Measurements from ENCODE around the gene ZNF93. TPM values are rescaled to one million over a fixed set of nuclear protein-coding genes. Genes with fewer than 3 reads are reported as not detected.

The ZNF93 gene
- total and polyA plus RNA-seq, 2 of the 8 experiments (the other 6 are each of a cell fraction or from before 2014, with no cell fraction given): 40.8 to 61.8 TPM

DNA sequence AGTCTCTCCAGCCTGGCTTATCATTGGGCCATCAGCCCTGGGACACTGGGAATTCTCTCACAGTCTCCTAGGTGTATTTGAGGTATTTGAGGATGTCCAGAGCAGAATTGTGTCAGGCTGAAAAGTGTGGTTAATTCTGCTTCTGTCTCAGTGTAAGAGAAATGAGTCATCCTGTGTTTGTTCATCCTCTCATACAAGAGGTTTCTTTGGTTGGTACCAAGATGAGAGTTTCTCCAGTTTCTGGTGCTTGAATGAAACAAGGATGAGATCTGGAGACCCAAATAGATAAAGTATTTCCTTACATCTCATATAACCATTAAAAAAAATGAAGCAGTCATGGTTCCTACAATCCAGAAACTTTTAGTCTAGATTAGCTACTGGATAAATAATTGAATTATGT is 27.4 kb upstream of the ZNF93 start (continued):
- TF ChIP-seq, protein P1, sequence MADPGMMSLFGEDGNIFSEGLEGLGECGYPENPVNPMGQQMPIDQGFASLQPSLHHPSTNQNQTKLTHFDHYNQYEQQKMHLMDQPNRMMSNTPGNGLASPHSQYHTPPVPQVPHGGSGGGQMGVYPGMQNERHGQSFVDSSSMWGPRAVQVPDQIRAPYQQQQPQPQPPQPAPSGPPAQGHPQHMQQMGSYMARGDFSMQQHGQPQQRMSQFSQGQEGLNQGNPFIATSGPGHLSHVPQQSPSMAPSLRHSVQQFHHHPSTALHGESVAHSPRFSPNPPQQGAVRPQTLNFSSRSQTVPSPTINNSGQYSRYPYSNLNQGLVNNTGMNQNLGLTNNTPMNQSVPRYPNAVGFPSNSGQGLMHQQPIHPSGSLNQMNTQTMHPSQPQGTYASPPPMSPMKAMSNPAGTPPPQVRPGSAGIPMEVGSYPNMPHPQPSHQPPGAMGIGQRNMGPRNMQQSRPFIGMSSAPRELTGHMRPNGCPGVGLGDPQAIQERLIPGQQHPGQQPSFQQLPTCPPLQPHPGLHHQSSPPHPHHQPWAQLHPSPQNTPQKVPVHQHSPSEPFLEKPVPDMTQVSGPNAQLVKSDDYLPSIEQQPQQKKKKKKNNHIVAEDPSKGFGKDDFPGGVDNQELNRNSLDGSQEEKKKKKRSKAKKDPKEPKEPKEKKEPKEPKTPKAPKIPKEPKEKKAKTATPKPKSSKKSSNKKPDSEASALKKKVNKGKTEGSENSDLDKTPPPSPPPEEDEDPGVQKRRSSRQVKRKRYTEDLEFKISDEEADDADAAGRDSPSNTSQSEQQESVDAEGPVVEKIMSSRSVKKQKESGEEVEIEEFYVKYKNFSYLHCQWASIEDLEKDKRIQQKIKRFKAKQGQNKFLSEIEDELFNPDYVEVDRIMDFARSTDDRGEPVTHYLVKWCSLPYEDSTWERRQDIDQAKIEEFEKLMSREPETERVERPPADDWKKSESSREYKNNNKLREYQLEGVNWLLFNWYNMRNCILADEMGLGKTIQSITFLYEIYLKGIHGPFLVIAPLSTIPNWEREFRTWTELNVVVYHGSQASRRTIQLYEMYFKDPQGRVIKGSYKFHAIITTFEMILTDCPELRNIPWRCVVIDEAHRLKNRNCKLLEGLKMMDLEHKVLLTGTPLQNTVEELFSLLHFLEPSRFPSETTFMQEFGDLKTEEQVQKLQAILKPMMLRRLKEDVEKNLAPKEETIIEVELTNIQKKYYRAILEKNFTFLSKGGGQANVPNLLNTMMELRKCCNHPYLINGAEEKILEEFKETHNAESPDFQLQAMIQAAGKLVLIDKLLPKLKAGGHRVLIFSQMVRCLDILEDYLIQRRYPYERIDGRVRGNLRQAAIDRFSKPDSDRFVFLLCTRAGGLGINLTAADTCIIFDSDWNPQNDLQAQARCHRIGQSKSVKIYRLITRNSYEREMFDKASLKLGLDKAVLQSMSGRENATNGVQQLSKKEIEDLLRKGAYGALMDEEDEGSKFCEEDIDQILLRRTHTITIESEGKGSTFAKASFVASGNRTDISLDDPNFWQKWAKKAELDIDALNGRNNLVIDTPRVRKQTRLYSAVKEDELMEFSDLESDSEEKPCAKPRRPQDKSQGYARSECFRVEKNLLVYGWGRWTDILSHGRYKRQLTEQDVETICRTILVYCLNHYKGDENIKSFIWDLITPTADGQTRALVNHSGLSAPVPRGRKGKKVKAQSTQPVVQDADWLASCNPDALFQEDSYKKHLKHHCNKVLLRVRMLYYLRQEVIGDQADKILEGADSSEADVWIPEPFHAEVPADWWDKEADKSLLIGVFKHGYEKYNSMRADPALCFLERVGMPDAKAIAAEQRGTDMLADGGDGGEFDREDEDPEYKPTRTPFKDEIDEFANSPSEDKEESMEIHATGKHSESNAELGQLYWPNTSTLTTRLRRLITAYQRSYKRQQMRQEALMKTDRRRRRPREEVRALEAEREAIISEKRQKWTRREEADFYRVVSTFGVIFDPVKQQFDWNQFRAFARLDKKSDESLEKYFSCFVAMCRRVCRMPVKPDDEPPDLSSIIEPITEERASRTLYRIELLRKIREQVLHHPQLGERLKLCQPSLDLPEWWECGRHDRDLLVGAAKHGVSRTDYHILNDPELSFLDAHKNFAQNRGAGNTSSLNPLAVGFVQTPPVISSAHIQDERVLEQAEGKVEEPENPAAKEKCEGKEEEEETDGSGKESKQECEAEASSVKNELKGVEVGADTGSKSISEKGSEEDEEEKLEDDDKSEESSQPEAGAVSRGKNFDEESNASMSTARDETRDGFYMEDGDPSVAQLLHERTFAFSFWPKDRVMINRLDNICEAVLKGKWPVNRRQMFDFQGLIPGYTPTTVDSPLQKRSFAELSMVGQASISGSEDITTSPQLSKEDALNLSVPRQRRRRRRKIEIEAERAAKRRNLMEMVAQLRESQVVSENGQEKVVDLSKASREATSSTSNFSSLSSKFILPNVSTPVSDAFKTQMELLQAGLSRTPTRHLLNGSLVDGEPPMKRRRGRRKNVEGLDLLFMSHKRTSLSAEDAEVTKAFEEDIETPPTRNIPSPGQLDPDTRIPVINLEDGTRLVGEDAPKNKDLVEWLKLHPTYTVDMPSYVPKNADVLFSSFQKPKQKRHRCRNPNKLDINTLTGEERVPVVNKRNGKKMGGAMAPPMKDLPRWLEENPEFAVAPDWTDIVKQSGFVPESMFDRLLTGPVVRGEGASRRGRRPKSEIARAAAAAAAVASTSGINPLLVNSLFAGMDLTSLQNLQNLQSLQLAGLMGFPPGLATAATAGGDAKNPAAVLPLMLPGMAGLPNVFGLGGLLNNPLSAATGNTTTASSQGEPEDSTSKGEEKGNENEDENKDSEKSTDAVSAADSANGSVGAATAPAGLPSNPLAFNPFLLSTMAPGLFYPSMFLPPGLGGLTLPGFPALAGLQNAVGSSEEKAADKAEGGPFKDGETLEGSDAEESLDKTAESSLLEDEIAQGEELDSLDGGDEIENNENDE (IDR thresholded peaks at IDR 0.05; ENCODE audit: insufficient replicate concordance, low read length): no peak
- TF ChIP-seq CTBP2 (IDR thresholded peaks at IDR 0.05; ENCODE audit: borderline replicate concordance, insufficient read depth, insufficient read length, low read length) (no peak), RFX5 (IDR thresholded peaks at IDR 0.05; ENCODE audit: borderline replicate concordance, low read depth, low read length) (no peak), EP300 (IDR thresholded peaks at IDR 0.05; ENCODE audit: borderline replicate concordance in 1 of 2, low read depth in 2 of 2, low read length in 2 of 2) (no peak), EZH2 (IDR thresholded peaks at IDR 0.05; ENCODE audit: low read depth, low read length, severe bottlenecking) (no peak), ZNF274 (IDR thresholded peaks at IDR 0.05; ENCODE audit: borderline replicate concordance, extremely low read depth, low read length) (no peak), MAFK (IDR thresholded peaks at IDR 0.05; ENCODE audit: low read depth, low read length) (no peak)
- TF ChIP-seq, protein P2, sequence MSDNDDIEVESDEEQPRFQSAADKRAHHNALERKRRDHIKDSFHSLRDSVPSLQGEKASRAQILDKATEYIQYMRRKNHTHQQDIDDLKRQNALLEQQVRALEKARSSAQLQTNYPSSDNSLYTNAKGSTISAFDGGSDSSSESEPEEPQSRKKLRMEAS (IDR thresholded peaks at IDR 0.05): no peak
- TF ChIP-seq, protein P3, sequence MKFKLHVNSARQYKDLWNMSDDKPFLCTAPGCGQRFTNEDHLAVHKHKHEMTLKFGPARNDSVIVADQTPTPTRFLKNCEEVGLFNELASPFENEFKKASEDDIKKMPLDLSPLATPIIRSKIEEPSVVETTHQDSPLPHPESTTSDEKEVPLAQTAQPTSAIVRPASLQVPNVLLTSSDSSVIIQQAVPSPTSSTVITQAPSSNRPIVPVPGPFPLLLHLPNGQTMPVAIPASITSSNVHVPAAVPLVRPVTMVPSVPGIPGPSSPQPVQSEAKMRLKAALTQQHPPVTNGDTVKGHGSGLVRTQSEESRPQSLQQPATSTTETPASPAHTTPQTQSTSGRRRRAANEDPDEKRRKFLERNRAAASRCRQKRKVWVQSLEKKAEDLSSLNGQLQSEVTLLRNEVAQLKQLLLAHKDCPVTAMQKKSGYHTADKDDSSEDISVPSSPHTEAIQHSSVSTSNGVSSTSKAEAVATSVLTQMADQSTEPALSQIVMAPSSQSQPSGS (IDR thresholded peaks at IDR 0.05; ENCODE audit: low read length): no peak

All from H1 (cell line).